WTC11 (cell line): Measurements from ENCODE around the gene ARID1A. TPM values are rescaled to one million over a fixed set of nuclear protein-coding genes. Genes with fewer than 3 reads are reported as not detected.
A peak's percentile ranks its signal among the peaks of the same experiment; 100 is the strongest.

ENCODE experiments used
- ATAC-seq: fragments of 200-7000 bp; cut with Tn5 transposase; 2 replicates; pipeline ENCODE4 v1.10.0; 2021; ENCODE audit warnings: mild to moderate bottlenecking, moderate library complexity
- CTCF ChIA-PET: fragments of 300-600 bp; sonication (Branson Sonifier 250); formaldehyde crosslinking; loops from one replicate; lab custom pipeline; 2021; ENCODE audit warnings: antibody characterized with exemption; lab: Charles Lee
- POLR2A ChIA-PET: fragments of 350-600 bp; sonication (Branson Sonifier 250); formaldehyde crosslinking; loops from one replicate; lab custom pipeline; 2021; ENCODE audit warnings: antibody characterized with exemption; lab: Charles Lee
- DNase-seq: peaks from one replicate; pipeline ENCODE4 v3.0.0; 2021; ENCODE audit warnings: low spot score
- H3K27ac Mint-ChIP-seq: 2 replicates; pipeline ENCODE4 v1.8.0; 2021; ENCODE audit warnings: mixed read lengths
- H3K27me3 Mint-ChIP-seq: 2 replicates; pipeline ENCODE4 v1.8.0; 2021; ENCODE audit warnings: low read depth, mild to moderate bottlenecking, moderate library complexity, mixed read lengths
- H3K36me3 Mint-ChIP-seq: 2 replicates; pipeline ENCODE4 v1.8.0; 2021; ENCODE audit warnings: mixed read lengths
- H3K4me1 Mint-ChIP-seq: 2 replicates; pipeline ENCODE4 v1.8.0; 2022; ENCODE audit warnings: mixed read lengths
- H3K4me3 Mint-ChIP-seq: 2 replicates; pipeline ENCODE4 v1.8.0; 2021; ENCODE audit warnings: mild to moderate bottlenecking, moderate library complexity, mixed read lengths
- H3K9me3 Mint-ChIP-seq: 2 replicates; pipeline ENCODE4 v1.8.0; 2021; ENCODE audit warnings: mixed read lengths
- FOXK1 ChIP-seq: sonication (generic); formaldehyde crosslinking; IDR thresholded peaks from 2 replicates; pipeline ENCODE4 v1.8.0; 2022; ENCODE audit warnings: mild to moderate bottlenecking, moderate library complexity, missing genetic modification reagents
- FOXP4 ChIP-seq: sonication (generic); formaldehyde crosslinking; IDR thresholded peaks from 2 replicates; pipeline ENCODE4 v1.8.0; 2022; ENCODE audit warnings: mild to moderate bottlenecking, missing genetic modification reagents
- GABPB1 ChIP-seq: sonication (generic); formaldehyde crosslinking; IDR thresholded peaks from 2 replicates; pipeline ENCODE4 v1.8.1; 2023; ENCODE audit warnings: mild to moderate bottlenecking, missing genetic modification reagents
- IRF2 ChIP-seq: sonication (generic); formaldehyde crosslinking; IDR thresholded peaks from 2 replicates; pipeline ENCODE4 v1.8.0; 2022; ENCODE audit warnings: low read depth, missing genetic modification reagents, borderline replicate concordance
- MXD4 ChIP-seq: fragments of 250-450 bp; sonication (Bioruptor Pico); IDR thresholded peaks from 2 replicates; pipeline ENCODE4 v1.8.0; 2021; ENCODE audit warnings: mild to moderate bottlenecking, moderate library complexity, borderline replicate concordance
- NFATC4 ChIP-seq: fragments of 250-450 bp; sonication (Bioruptor Pico); IDR thresholded peaks from 2 replicates; pipeline ENCODE4 v1.9.0; 2021; ENCODE audit warnings: mild to moderate bottlenecking
- NFYB ChIP-seq: sonication (generic); formaldehyde crosslinking; conservative IDR thresholded peaks from 2 replicates; pipeline ENCODE4 v1.8.0; 2022; ENCODE audit warnings: low read depth, missing genetic modification reagents
- NR1H2 ChIP-seq: sonication (generic); formaldehyde crosslinking; IDR thresholded peaks from 2 replicates; pipeline ENCODE4 v1.9.0; 2021; ENCODE audit warnings: mild to moderate bottlenecking, moderate library complexity, missing genetic modification reagents
- OVOL2 ChIP-seq: fragments of 250-450 bp; sonication (Bioruptor Pico); IDR thresholded peaks from 2 replicates; pipeline ENCODE4 v1.9.0; 2021; ENCODE audit warnings: mild to moderate bottlenecking, borderline replicate concordance
- SP1 ChIP-seq: sonication (generic); formaldehyde crosslinking; conservative IDR thresholded peaks from 2 replicates; pipeline ENCODE4 v1.8.1; 2022; ENCODE audit warnings: missing genetic modification reagents
- TP53 ChIP-seq: sonication (generic); formaldehyde crosslinking; IDR thresholded peaks from 2 replicates; pipeline ENCODE4 v1.8.1; 2023; ENCODE audit warnings: mild to moderate bottlenecking, missing genetic modification reagents
- ZNF138 ChIP-seq: sonication (generic); formaldehyde crosslinking; conservative IDR thresholded peaks from 2 replicates; pipeline ENCODE4 v1.8.1; 2022; ENCODE audit warnings: mild to moderate bottlenecking, moderate library complexity, missing genetic modification reagents
- ZNF263 ChIP-seq: sonication (generic); formaldehyde crosslinking; IDR thresholded peaks from 2 replicates; pipeline ENCODE4 v1.8.1; 2022; ENCODE audit warnings: low read depth, mild to moderate bottlenecking, moderate library complexity, missing genetic modification reagents
- total RNA-seq: library from RNA; stranded (reverse); gene quantifications from 3 replicates; pipeline ENCODE4 v1.2.3, GENCODE V29; 2021
- TF ChIP-seq, protein P1 (sequence below): fragments of 200-600 bp; IDR thresholded peaks from 2 replicates; pipeline ENCODE4 v1.8.0; 2022; ENCODE audit warnings: antibody characterized with exemption
- TF ChIP-seq, protein P2 (sequence below): fragments of 250-450 bp; sonication (Bioruptor Pico); conservative IDR thresholded peaks from 2 replicates; pipeline ENCODE4 v1.9.0; 2021; ENCODE audit warnings: mild to moderate bottlenecking
- TF ChIP-seq, protein P3 (sequence below): sonication (generic); formaldehyde crosslinking; IDR thresholded peaks from 2 replicates; pipeline ENCODE4 v1.8.1; 2023; ENCODE audit warnings: mild to moderate bottlenecking, missing genetic modification reagents, moderate library complexity
- TF ChIP-seq, protein P4 (sequence below): sonication (generic); formaldehyde crosslinking; IDR thresholded peaks from 2 replicates; pipeline ENCODE4 v1.8.0; 2023; ENCODE audit warnings: missing genetic modification reagents
- TF ChIP-seq, protein P5 (sequence below): fragments of 250-450 bp; sonication (Bioruptor Pico); IDR thresholded peaks from 2 replicates; pipeline ENCODE4 v1.9.0; 2021; ENCODE audit warnings: moderate library complexity, mild to moderate bottlenecking, inconsistent platforms, borderline replicate concordance

The ARID1A gene
- total RNA-seq, 1 experiment from 2014 or later = 98.0 TPM

GRCh38 chr1:26767714-26768113 lies 71.9 kb downstream of the ARID1A start (continued):
- TF ChIP-seq, protein P1, sequence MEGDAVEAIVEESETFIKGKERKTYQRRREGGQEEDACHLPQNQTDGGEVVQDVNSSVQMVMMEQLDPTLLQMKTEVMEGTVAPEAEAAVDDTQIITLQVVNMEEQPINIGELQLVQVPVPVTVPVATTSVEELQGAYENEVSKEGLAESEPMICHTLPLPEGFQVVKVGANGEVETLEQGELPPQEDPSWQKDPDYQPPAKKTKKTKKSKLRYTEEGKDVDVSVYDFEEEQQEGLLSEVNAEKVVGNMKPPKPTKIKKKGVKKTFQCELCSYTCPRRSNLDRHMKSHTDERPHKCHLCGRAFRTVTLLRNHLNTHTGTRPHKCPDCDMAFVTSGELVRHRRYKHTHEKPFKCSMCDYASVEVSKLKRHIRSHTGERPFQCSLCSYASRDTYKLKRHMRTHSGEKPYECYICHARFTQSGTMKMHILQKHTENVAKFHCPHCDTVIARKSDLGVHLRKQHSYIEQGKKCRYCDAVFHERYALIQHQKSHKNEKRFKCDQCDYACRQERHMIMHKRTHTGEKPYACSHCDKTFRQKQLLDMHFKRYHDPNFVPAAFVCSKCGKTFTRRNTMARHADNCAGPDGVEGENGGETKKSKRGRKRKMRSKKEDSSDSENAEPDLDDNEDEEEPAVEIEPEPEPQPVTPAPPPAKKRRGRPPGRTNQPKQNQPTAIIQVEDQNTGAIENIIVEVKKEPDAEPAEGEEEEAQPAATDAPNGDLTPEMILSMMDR = no peak
- TF ChIP-seq TP53 (CRISPR knock-in tag) (no peak), MXD4 (CRISPR knock-in tag) (no peak), IRF2 (no peak), ZNF138 (CRISPR knock-in tag) (no peak), OVOL2 (CRISPR knock-in tag) (no peak), ZNF263 (no peak), NR1H2 (CRISPR knock-in tag) (no peak)
- TF ChIP-seq, protein P2, sequence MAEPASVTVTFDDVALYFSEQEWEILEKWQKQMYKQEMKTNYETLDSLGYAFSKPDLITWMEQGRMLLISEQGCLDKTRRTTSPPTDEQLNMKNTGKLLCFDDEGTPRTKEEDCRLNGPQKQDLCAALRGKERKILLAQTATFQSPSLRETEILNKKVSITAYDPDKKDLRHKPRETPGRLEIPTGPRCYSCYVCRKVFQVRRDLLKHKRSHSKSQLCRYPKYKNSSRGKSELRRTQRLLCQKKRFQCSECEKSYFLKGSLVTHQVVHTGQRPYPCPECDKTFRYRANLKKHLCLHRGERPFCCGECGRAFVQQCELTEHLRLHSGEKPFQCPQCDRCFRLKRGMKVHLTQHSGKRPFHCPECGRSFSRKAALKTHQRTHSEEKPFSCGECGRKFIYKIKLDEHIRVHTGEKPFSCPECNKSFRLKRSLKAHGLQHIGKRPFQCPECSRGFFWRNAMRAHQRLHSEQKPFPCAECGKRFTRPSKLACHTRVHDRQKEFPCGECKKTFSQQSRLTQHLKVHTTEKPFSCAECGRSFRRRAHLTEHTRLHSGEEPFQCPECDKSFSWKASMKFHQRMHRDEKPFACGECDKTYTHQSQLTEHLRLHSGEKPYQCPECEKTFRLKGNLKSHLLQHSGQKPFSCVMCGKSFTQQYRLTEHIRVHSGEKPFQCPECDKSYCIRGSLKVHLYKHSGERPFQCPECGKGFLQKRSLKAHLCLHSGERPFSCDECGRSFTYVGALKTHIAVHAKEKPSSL = no peak

DNA sequence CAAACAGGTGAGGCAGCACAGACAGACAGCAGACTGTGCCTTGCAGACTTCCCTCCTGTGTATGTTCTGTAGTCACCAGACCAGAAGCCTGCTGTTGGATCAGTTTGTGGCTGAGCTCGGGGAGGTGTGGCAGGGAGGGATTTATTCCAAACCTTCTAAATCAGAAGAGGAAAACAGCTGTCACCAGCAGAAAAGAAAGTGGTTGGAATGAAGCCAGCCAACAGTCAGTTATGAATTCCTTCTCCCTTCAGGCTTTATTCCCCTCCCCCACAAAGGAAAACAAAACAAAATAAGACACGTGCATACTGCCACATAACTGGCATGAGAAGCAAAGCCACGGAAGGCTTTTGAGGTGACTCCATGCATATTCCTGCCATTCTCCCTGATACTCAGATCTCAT lies 72.9 kb downstream of the ARID1A start:
- ChIA-PET POLR2A (no interaction called here), CTCF (no interaction called here)
- no peak overlapping the region for H3K4me3 Mint-ChIP-seq
- H3K4me1 Mint-ChIP-seq = peaks cover 5% of the 10 kb centered on the region
- ATAC-seq (no peak), DNase-seq (no peak)
- H3K27me3 Mint-ChIP-seq = no peaks in the 10 kb centered on the region
- TF ChIP-seq, protein P3, sequence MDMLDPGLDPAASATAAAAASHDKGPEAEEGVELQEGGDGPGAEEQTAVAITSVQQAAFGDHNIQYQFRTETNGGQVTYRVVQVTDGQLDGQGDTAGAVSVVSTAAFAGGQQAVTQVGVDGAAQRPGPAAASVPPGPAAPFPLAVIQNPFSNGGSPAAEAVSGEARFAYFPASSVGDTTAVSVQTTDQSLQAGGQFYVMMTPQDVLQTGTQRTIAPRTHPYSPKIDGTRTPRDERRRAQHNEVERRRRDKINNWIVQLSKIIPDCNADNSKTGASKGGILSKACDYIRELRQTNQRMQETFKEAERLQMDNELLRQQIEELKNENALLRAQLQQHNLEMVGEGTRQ (CRISPR knock-in tag) = no peak
- H3K36me3 Mint-ChIP-seq = peaks cover 89% of the 10 kb centered on the region
- H3K9me3 Mint-ChIP-seq = no peaks in the 10 kb centered on the region
- no peak overlapping the region for H3K27ac Mint-ChIP-seq

DNA sequence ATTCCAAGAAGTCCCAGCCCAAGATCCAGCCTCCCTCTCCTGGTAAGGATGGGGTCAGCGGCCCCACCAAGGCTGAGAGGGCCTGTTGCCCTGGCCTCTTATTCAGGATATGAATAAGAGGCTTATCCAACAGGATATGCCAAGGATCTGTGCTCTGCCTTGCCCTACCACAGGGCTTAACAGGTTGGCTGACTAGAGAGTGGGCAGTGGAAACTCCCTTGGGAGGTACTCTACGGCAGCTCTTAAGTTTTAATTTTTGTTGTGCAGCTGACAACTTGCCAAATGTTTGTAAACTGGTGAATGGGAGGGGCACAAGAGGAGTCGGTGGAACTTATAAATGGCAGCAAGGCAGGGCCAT lies 75.4 kb downstream of the ARID1A start:
- DNase-seq (no peak), ATAC-seq (no peak)
- Mint-ChIP-seq H3K4me3 (no peak overlapping the region), H3K4me1 (no peaks in the 10 kb centered on the region), H3K27ac (peak overlapping the region; percentile 76; the same call in 1 of the 2 replicates), H3K27me3 (no peaks in the 10 kb centered on the region), H3K36me3 (peaks cover 98% of the 10 kb centered on the region), H3K9me3 (no peaks in the 10 kb centered on the region)
- CTCF ChIA-PET = no interaction called here
- no peak for TF ChIP-seq NFATC4 (CRISPR knock-in tag)
- TF ChIP-seq SP1 = no peak
- TF ChIP-seq FOXP4 (CRISPR knock-in tag) = no peak
- TF ChIP-seq GABPB1 (CRISPR knock-in tag) = no peak
- no peak for TF ChIP-seq NFYB (CRISPR knock-in tag)
- TF ChIP-seq FOXK1 (CRISPR knock-in tag) = no peak
- TF ChIP-seq, protein P4, sequence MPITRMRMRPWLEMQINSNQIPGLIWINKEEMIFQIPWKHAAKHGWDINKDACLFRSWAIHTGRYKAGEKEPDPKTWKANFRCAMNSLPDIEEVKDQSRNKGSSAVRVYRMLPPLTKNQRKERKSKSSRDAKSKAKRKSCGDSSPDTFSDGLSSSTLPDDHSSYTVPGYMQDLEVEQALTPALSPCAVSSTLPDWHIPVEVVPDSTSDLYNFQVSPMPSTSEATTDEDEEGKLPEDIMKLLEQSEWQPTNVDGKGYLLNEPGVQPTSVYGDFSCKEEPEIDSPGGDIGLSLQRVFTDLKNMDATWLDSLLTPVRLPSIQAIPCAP = no peak
- TF ChIP-seq, protein P5, sequence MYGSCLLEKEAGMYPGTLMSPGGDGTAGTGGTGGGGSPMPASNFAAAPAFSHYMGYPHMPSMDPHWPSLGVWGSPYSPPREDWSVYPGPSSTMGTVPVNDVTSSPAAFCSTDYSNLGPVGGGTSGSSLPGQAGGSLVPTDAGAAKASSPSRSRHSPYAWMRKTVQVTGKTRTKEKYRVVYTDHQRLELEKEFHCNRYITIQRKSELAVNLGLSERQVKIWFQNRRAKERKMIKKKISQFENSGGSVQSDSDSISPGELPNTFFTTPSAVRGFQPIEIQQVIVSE (CRISPR knock-in tag) = no peak
- POLR2A ChIA-PET = no interaction called here
